HG02938 (cell line): ENCODE measurements around the gene IPO5.
"Not testable (repeated sequence)": the region's sequence is repeated elsewhere in the genome, so short reads cannot be mapped to it uniquely, and the experiment has no call there.

Experiments used
- ATAC-seq: cut with Tn5 transposase; IDR thresholded peaks from one replicate; pipeline ENCODE4 v1.9.1; 2021; ENCODE audit warnings: mild to moderate bottlenecking, moderate library complexity; ENCODE audit not compliant: unreplicated experiment

The IPO5 gene

DNA sequence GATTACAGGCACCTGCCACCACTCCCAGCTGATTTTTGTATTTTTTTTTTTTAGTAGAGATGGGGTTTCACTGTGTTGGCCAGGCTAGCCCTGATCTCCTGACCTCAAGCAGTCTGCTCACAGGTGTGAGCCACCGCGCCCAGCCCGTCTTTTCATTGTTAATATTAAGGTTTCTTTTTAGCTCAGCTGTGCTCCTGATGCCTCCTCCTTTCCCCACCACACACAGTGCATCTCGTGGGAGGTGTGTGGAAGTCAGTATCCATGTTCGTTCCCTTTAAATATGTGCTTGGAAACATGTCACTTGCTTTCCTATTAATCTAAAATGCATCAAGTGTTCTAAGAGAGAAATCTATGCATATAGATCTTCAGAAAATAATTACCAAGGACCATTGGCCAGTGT lies 53.5 kb downstream of the IPO5 start:
- ATAC-seq: no peak

DNA sequence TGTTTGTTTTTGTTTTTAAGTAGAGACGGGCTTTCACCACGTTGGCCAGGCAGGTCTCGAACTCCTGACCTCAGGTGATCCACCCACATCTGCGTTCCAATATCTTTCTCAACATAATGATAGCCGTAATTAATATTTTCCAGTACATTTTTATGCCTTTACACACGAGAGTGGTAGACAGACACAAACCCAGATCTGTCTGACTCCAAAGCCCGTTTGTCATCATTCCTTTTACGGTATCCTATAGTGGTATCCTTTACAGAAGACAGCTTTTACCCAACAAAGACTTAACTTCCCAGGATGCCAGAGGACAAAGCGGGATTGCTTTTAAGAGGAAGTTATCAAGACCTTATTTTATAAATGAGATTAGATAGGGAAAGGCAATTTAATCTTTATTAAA lies 59.8 kb downstream of the IPO5 start:
- ATAC-seq: no peak

DNA sequence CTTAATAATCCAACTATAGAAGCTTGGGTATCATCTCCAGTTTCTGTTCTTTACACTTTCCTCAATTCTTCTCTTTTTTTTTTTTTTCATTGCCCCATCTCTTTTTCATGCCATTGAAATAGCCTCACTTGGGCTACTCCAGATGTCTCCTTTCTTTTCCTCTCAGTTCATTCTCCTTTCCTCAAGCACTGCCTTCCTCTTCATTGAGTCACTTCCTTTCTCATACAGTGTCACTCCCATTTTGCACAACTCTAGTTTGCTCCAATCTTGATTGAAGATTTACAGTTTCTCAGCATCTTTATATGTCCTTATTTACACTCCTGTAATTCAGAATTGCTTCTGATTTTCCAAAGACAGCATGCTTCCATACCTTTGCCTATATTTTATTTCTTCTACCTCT lies 61.3 kb downstream of the IPO5 start:
- no peak for ATAC-seq

DNA sequence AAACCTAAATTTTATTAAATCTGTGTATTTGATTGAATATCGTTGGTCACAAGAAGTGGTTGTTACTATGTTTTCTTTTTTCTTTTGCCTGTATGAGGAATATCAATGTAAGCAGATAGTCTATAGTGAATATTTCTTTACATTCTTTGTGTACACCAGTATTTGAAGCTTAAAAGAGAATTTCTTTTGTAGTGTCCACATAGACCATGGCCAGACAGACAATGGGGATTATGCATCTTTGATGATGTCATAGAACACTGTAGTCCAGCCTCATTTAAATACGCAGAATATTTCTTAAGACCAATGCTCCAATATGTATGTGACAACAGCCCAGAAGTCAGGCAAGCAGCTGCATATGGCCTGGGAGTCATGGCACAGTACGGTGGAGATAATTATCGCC lies 64.8 kb downstream of the IPO5 start:
- ATAC-seq: no peak

DNA sequence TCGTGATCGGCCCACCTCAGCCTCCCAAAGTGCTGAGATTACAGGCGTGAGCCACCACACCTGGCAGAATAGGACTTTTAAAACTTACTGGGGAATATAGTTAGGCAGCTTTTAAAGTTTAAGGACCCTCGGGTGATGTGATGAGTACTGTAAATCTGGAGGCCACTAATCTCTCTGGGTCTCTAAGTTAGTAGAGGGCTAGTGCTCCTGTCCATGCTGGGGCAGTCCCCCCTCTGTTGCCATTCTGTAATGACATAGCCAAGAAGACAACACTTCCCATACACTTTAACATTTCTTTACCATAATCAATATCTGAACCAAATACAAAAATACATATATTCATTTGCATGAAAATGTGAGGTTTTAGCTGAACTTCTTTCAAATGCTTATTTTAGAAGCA lies 65.7 kb downstream of the IPO5 start:
- no peak for ATAC-seq

DNA sequence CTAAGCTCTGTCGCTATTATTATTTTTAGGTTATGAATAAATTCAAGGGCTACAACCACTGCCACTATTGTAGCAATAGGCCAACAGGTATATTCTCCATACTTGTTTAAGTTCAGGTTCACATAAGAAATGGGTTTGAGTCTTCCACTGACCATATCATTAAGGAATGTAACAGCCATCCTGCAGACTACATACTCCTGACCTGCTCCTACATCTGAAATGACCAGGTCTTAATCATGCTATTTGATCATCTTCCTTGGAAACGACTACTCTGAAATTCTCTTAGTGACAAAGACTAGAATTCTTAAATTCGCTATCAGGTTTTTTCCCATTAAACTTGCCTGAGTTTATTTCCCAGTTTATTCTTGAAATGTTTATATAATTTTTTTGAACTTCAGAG lies 66.8 kb downstream of the IPO5 start:
- no peak for ATAC-seq

DNA sequence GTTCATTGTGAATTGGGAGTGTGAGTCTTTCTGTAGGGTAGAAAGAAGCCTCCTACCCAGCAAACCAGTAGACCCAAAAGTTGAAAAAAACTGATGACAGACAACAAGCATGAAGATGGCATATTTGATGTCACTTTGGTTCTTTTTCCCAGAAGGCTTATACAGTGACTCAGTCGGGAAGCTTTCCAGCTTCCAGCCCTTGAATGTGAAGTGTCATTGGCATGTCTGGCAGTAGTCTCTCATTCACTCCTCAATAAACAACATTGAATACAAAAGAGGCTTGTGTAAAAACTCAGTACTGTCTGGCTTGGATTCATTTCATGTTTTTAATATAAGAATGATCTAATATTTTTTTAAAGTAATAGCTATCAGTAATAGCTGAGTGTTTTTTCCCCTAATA lies 68.7 kb downstream of the IPO5 start:
- no peak for ATAC-seq

DNA sequence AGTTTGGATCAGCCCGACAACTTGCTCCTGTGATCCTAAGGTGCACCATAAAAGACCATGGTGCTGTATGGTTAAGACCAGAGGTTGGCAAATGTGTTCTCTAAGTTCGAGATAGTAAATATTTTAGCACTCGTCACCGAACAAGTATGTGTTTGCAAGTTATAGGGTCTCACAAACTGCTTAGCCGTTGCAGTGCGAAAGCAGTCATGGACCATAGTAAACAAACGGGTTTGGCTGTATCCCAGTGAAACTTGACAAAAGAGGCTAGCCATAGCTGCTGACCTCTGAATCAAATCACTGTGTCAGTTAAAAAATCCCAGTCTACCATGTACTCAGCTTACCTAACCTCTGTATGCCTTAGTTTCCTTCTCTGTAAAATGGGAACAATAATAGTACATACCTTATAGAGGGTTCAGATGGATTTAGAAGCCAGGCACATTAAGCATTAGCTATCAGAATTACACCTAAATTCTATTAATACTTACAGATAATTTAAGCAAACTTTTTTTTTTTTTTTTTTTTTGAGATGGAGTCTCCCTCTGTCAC lies 72.1 kb downstream of the IPO5 start:
- ATAC-seq: no peak

DNA sequence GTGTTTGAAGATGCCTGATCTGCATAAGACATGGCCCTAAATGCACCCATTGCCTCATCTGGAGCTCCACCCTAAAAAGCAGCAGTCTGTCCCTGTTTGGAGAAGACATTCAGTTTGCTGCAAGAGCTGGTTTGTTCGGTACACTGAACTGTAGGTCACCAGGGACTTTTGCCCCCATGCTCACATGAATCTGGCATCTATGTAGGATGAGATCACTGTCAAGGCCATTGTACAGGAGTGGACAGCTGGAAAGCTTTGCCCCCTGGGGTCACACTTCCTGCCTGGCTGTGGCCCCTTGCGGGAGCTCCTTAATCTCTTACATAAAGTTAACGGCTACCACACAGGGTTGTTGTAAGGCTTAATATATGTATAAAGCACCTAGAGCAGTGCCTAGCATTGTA lies 73.0 kb downstream of the IPO5 start:
- no peak for ATAC-seq

DNA sequence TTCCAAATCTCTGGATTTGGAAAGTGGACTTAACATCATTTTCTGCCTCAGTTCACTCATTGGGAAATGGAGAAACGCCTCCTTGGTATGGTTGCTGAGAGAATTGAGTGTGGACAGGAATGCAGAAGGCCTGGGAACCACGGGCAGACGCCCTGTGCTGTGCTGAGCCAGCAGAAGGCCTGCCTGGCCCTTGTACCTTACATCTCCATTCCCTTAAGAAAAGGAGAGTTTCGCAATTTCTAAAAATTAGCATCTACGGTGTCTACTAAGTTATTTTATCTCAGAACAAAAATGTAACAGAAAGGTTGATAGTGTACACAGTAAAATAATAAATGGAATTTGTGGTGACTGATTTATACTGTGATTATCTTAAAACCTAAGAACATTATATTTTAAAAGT lies 78.7 kb downstream of the IPO5 start:
- no peak for ATAC-seq

DNA sequence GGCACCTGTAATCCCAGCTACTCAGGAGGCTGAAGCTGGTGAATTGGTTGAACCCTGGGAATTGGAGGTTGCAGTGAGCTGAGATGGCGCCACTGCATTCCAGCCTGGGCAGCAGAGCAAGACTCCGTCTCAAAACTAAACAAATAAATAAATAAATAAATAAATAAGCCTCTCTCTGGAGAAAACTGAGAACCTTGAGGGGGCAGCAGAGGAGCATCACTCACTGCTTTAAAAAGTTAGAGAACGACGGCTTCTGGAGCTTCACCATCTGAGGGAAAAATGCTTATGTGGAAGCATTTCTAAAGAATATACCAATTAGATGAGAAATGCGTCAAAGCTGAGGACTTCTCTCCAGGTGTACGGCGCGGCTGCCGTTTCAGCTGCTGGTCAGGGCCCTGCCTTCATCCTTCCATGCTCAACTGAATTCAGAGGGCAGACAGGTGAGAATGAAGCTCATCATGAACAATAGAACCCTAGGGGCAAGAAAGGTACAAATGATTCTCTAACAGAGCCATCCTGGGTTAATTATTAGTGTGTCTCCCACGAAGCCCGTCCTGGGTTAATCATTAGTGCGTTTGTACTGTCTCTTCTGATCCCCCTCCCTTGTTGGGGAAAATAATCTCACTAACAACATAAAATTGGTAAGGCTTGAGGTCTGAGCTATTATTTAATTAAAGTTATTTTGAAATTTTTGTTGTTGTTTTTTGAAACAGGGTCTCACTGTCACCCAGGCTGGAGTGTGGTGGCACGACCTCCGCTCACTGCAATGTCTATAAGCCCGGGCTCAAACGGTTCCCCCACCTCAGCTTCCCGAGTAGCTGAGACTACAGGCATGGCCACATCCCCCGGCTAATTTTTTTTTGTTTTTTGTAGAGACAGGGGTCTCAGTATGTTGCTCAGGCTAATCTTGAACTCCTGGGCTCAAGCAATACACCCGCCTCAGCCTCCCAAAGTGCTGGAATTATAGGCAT lies 80.1 kb downstream of the IPO5 start:
- ATAC-seq: no peak

DNA sequence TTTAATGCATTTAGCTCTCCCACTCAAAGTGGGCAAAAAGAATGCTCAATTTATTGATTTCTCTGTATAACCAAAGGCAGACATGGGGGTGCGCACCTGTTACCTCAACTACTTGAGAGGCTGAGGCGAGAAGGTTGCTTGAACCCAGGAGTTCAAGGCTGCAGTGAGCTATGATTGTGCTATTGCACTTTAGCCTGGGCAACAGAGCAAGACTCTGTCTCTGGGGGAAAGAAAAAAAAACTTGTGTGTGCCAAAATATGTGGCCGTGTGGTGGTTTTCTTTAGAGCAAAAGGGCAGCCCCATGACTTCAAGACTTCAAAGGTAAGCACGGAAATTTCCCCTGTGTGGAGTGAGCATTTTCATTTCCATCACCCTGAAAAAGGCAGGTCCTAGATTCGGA lies 81.9 kb downstream of the IPO5 start:
- ATAC-seq: no peak

DNA sequence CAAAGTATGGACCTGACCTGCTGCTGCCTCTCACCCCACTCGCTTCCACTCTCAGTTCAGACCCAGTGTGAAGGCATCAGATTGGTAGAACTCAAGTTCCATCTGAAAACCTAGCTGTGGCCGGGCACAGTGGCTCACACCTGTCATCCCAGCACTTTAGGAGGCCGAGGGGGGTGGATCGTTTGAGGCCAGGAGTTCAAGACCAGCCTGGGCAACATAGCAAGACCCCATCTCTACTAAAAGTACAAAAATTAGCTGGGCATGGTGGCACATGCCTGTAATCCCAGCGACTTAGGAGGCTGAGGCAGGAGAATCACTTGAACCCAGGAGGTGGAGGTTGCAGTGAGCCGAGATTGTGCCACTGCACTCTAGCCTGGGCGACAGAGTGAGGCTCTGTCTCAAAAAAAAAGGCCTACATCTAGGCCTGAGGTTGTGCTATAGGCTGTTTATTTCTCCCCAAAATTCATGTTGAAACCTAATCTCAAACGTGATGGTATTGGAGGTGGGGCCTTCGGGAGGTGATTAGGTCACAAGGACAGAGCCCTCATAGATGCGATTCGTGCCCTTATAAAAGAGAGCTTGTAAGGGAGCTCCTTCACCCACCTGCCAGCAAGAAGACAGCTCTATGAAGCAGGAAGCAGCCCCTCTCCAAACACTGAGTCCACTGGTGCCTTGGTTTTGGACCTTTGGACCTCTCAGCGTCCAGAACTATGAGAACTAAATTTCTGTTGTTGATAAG lies 83.3 kb downstream of the IPO5 start:
- not testable (repeated sequence) for ATAC-seq

DNA sequence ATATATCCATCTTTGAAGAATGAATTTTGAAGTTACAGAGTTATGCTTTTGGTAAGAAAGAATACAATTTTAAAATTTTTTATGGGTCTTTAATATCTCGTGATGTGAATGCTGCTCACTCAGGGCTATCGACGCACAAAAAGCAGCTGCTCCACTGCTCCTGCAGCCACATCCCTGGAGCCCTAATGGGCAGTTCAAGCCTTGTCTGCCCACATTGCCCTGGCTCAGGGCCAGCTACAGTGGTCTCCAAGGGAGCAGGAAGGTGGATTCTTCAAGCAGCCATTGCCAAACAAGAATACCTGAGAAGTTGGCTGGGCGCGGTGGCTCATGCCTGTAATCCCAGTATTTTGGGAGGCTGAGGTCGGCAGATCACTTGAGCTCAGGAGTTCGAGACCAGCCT lies 85.8 kb downstream of the IPO5 start:
- no peak for ATAC-seq

DNA sequence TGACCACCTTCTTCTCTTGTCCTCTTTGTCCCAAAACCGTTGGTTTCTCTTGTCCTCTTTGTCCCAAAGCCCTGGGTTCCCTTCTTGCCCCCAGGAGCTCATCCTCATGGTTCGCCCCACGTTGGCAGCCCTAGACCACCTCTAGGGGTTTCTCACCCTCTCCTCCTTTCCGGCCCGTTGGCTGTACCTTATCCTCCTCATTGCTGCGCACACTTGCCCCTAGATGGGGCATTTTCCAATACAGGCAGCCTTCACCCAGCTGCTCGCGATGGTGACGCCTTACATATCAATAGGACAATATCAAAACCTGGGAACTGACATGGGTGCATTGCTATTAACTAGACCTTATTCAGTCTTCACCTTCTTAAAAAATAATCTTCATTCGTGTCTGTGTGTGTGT lies 86.5 kb downstream of the IPO5 start:
- ATAC-seq: no peak

DNA sequence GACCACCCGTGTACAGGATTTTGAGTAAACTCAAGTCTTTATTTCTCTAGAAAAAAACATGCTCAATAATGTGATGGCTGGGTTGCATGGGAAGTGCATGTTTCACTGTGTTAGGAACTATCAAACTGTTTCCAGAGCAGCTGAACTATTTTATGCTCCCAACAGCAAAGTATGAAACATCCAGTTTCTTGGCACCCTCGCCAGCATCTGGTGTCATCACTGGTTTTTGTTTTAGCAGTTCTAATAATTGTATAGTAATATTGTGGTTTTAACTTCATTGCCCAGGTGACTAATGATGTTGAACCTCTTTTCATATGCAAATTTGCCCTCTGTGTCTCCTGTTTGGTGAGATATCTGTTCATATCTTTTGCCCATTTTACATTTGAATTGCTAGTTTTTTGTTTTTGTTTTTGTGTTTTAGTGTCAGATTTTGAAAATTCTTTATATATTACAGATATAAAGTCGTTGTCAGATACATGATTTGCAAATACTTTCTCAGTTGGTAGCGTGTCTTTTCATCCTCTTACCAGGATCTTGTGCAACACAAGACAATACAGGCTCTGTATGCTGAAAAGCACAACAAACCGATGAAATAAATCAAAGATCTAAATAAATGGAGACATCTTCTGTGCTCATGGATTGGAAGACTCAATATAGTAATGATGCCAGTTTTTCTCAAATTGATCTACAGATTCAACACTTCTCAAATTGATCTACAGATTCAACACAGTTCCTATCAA lies 87.8 kb downstream of the IPO5 start:
- no peak for ATAC-seq

DNA sequence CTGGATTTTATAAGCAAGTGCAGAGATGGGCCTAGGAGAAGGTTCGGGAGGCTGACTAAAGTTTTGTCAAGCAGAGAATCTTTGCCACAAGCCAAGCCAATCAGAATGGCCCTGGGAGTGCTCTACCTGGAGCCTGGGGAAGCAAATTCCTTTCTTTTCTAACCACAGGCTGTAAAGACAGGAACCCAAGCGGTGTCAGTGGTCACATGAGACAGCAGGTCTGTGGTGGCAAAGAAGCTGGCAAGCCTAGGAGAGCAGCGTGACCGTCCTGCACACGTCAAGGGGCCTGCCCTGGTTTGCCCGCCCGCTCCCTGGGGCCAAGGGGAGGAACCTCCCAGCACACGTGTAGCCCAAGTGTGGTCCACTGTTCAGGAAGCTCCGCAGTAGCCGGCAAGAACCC lies 90.8 kb downstream of the IPO5 start:
- no peak for ATAC-seq

DNA sequence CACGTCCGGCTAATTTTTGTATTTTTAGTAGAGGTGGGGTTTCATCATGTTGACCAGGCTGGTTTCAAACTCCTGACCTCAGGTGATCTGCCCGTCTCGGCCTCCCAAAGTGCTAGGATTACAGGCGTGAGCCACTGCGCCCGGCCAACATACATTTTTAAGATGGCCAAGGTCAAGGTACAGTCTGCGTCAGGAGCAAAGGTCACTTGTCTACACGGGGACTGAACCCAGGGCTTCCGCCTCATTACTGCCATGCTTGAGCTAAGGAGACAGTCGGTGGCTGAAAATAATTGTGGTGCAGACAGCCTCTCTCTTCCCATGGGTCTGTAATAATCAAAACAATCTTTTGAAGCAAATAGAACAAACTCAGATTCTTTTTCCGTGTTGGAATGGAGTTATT lies 94.3 kb downstream of the IPO5 start:
- not testable (repeated sequence) for ATAC-seq

DNA sequence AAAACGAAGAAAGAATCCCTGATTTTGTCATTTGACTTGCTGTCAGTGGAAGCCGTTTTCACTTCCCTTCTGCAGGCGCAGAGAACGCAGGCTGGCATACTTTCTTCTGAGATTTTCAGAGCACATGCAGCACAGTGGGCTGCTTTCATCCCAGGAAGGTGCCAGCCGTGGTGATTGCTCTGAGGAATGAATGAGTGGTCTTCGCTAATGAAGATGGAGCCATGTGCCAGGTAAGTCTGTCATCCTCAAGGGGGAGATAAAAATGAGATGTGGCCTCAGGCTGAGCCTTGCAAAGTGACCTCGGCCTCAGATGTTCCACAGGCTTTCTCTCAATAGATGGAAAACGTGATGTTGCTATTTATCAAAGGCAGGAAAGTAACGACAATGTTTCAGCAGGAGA lies 94.8 kb downstream of the IPO5 start:
- ATAC-seq: no peak

DNA sequence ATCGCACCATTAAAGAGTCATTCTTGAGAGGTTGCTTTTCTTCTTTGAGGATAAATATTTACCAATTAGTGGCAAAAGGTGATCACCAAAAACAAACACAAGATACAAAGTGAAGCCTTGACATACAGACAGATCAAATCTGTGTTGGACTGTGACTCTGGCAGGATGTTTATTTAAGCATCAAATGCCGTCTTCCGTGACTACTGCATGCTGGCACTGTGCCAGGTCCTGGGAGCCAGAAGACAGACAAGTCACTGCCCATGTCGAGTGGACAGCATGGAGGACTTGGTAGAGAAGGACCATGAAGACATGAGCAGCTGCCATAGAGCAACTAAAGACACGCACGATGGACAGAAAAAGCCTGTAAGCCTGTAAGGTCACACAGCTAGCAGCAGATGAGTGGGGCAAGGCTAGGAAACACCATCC lies 96.6 kb downstream of the IPO5 start:
- no peak for ATAC-seq

DNA sequence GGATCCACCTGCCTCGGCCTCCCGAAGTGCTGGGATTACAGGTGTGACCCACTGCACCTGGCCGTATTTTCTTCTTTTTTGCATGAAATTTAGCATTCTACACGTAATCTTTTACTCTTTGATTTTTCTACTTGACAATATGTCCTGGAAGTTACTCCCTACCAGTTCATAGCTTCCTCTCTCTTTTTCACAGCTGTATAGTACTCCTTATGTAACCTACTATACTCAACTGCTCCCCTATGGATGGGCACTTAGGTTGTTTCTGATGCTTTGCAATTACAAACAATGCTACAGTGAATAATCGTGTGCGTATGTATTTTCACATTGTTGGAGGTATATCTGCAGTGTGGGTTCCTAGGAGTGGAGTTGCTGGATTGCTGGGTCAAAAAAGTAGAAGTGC lies 98.9 kb downstream of the IPO5 start:
- ATAC-seq: no peak
